Transverse colon (tissue), 4 donors: ENCODE data around the gene ZNF652.

ENCODE experiments used
- POLR2A ChIP-seq: fragments of 450-650 bp; IDR thresholded peaks from one replicate; pipeline ENCODE4 v1.6.1; 2016; ENCODE audit warnings: antibody characterized with exemption, mild to moderate bottlenecking, moderate library complexity
- POLR2AphosphoS5 ChIP-seq, 3 donors: sonication (generic); formaldehyde crosslinking; IDR thresholded peaks; one replicate each; pipeline ENCODE4 v1.6.1; 2016; ENCODE audit warnings: antibody characterized with exemption in 3 of 3
- TF ChIP-seq, protein P1 (sequence below), 5 experiments: fragments of 200-600 bp in 3 of 5; fragments of 450-650 bp in 2 of 5; sonication (generic) in 3 of 5; IDR thresholded peaks; 1 replicate in 2 of 5; 2 replicates in 3 of 5; pipeline ENCODE4 v1.5.1; 2016 to 2017; ENCODE audit warnings: antibody characterized with exemption in 5 of 5, inconsistent platforms in 3 of 5, mild to moderate bottlenecking in 2 of 5, moderate library complexity in 1 of 5

DNA sequence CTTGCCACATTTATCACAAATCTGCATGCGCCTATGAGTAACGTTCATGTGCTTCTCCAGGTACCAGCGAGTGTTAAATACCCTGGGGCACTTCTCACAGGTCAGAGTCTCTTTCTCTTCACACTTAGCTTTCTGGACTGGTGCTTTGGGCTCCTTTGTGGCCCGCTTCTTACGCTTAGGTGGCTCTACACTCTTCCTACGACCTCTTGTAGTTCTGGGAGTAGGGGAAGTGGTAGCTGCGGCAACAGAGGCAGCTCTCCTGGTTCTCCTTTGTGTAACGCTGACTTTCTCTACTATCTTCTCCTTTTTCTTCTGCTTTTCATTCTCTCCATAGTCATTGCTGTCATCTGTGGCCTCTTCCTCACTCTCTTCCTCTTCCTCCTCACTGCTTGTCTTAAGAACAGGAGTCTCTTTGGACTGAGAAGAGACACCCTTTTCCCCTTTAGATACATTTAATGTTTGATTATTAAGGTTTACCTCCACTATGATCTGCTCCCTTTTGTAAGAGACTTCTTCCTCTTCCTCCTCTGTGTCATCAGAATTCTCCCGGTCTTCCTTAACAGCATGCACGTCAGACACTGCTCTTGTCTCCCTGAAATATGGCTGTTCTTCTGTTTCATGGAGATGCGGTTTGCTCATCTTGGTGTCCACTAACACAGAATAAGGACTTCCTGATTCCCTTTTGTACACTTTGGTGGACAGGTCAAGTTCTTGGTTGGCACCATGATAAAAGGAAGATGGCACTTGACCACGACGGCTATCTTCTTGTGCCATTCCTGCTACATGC is 45.0 kb downstream of the ZNF652 start:
- TF ChIP-seq, protein P1, sequence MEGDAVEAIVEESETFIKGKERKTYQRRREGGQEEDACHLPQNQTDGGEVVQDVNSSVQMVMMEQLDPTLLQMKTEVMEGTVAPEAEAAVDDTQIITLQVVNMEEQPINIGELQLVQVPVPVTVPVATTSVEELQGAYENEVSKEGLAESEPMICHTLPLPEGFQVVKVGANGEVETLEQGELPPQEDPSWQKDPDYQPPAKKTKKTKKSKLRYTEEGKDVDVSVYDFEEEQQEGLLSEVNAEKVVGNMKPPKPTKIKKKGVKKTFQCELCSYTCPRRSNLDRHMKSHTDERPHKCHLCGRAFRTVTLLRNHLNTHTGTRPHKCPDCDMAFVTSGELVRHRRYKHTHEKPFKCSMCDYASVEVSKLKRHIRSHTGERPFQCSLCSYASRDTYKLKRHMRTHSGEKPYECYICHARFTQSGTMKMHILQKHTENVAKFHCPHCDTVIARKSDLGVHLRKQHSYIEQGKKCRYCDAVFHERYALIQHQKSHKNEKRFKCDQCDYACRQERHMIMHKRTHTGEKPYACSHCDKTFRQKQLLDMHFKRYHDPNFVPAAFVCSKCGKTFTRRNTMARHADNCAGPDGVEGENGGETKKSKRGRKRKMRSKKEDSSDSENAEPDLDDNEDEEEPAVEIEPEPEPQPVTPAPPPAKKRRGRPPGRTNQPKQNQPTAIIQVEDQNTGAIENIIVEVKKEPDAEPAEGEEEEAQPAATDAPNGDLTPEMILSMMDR (IDR thresholded peaks at IDR 0.05), result no peak
- TF ChIP-seq POLR2A (no peak), POLR2AphosphoS5 (IDR thresholded peaks at IDR 0.05) (no peak)
